Stimulated activated CD8-positive, alpha-beta memory T cell treated with anti-CD3 and anti-CD28 coated beads, Interleukin-4, amount 100 ng/mL, for 24 hours (primary cell): ENCODE results near the gene SH3BP4.
"Not testable (repeated sequence)": the region's sequence is repeated elsewhere in the genome, so short reads cannot be mapped to it uniquely, and the experiment has no call there.

Experiments used
- DNase-seq: peaks from one replicate; pipeline ENCODE4 v3.0.0-alpha.2; 2020; ENCODE audit warnings: low read depth

SH3BP4 gene

DNA sequence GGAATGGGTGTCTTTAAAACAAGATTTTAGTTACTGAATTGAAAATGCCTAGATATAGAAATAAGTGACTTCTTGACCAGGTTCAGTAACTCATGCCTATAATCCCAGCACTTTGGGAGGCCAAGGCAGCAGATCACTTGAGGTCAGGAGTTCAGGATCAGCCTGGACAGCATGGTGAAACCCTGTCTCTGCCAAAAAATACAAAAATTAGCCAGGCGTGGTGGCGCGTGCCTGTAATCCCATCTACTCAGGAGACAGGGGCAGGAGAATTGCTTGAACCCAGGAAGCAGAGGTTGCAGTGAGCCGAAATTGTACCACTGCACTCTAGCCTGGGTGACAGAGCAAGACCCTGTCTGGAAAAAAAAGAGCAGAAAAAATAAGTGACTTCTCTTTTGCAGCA, 68.3 kb downstream of the SH3BP4 start:
- not testable (repeated sequence) for DNase-seq

- no peak for DNase-seq
Measured at GRCh38 chr2:235021752-235022151, 69.9 kb downstream of the SH3BP4 start.

- no peak for DNase-seq
Measured at GRCh38 chr2:235024191-235024860, 72.5 kb downstream of the SH3BP4 start.

DNA sequence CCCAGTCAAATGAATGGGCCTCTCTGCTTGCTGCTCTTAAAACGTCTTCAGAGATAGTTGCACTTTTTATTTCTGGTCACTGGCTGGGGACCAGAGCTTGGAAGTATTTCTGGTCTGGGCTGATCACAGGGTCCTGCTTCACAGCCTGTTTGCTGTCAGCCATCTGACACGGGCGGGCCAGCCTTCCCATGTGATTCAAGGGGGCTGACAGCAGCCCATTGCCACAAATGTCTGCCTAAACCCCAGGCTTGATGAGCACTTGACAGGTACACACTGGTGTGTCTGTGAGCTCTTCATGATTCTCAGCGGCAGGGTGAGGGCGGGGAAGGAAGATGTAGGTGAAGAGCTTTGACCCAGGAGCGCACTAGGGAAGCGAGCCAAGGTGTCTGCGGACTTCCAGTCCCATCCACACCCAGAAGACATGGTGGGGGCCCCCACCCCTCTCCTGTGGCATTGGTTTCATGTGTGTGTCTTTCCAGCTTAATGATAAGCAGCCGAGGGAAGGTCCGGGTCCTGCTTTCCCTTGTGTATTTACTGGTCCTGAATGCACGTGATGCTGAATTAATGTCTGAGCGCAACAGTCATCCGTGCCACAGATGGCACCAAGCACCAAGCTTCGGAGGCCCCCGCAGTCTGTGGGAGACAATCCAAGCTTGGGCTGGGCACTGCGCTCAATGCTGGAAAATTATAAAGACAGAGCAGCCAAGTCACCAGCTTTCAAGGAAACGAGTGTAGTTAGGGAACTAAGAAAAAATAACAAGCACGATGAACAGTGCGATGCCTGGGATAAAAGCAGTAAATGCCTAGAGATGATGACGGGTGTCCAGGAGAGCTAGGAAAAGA, 73.3 kb downstream of the SH3BP4 start:
- no peak for DNase-seq

DNA sequence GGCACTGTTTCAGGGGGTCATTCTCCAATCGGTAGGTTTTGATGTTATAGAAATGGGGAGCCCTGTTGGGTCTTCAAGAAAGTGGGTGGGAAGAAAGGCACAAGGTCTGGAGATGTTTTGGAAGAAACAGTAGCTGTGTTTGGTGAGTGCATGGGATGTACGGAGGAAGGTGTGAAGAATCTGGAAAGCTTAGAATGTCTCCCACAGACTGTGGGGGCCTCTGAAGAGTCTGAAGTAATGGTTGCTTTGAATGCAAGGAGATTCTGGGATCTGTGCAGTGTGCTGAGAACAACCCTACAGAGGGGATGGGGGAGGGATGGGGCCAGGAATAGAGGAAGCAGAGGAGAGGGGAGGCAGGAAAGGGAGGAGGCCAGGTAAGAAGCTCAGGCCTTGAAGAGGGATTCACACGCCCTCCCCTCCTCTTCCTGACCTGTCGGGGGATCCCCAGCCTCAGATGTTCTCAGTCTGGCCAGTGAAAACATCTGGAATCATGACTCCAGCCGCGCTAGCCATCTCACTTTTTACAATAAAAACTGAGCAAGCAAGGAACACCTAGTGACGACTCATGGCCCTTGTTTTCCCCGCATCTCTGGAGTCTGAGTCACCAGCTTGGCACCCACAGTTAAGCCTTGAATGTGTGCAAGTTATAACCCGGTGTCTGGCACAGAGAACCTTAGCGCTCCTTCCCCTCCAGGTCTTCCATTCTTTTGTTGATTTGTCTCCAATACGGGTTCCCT, 74.2 kb downstream of the SH3BP4 start:
- DNase-seq = no peak

GRCh38 chr2:235026649-235027557, 75.1 kb downstream of the SH3BP4 start:
- no peak for DNase-seq

DNA sequence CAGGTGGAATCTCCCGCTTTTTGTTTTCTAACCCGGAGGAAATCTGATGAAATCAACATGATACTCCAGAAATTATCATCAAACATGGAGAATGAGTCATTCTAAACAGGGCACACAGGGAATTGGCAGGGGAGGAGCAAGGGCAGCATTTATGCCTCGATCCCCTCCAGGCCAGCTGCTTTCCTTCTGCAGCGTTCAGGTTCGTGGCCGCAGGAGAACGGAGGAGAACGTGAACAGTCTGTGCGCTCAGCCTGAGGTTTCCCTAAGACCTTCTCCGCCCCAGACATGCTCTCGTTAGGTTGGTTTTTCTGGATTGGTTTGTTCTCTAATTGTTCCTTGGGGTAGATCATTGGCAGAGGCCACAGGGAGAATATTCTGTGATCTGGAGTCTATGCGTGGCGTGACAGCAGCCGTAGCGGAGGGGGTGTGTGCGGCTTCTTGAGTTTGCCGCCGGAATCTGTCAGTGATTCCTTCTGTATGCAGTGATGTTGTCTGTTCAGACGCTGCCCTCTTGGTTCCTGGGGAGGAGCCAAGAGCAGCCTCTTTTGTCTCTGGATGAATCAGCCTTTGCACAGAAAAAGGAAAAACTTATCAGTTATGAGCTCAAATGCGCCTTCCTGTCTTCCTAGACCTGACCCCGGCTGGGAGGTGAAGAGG, 75.9 kb downstream of the SH3BP4 start:
- no peak for DNase-seq

DNA sequence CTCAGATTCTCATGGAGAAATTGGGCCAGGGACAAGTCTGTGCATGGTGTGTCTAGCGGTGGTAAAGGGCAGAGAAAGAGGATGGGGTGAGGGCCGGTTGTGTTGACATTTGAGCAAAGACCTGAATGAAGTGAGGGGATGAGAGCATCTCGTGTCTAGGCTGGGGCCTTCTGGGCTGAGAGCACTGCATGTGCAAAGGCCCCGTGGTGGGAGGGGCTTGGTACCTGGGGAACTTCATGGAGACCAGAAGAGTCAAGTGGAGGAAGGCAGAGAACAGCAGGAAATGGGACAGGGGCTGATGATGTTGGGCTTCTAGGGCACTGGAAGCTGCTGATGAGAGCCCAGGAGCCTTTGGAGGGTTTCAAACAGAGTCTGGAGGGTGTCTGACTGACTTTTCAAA, 76.8 kb downstream of the SH3BP4 start:
- no peak for DNase-seq

DNA sequence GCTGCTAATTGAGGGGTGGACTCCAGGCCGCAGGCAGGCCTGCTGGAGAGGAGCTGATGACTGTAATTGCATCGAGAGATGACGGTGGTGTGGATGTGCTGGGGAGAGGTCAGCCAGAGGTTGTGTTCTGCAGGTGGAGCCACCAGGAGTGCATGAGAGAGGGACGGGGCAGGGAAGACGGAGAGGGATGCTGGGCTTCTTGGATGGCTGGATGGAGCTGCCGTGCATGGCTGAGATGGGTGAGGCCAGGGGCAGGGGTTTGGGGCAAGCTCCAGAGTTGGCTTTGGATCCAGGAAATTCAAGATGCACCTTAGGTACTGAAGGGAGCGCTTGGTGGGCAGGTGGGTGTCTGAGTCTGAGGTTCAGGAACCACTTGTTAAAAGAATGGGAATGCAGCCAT, 77.2 kb downstream of the SH3BP4 start:
- no peak for DNase-seq

DNA sequence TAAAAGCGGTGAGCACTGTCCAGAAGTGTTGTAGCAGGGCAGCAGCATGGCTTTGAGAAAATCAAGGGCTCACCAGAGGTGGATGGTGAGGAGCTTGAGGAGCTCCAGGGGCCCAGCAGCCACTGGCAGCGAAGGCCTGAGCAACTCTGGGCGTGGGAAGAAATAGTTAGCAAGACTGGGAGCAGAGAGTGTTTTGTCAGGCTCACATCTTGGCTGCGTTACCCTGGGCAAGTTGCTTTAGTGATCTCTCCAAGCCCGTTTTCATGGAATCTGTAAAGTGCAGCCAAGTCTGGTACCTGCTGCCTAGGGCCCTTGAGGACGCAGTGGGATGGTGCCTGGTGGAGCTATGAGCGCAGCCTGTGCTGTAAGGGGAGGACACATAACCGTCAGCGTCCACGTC, 78.3 kb downstream of the SH3BP4 start:
- no peak for DNase-seq

DNA sequence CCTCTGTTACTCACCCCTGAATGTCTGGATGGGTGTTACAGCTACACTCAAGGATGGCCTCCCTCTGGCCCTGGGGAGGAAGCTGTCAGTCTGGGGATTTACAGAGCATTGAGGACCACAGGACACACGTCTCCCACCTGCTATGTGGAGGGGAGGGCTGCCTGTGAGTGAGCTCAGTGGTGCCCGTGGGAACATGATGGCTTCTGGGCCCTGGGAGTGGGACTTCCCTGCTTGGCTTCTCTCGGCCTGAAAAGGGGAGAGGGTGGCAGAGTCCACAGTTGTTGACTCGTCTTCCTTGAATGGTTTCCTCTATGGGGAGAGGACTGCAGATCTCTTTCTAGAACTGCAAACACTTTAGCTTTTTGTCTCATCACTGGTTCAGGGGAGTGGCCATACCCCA, 79.1 kb downstream of the SH3BP4 start:
- DNase-seq = no peak

GRCh38 chr2:235031686-235032373, 80.0 kb downstream of the SH3BP4 start:
- DNase-seq = no peak

GRCh38 chr2:235032466-235032865, 80.6 kb downstream of the SH3BP4 start:
- DNase-seq = no peak

- no peak for DNase-seq
Measured at GRCh38 chr2:235032949-235033348, 81.1 kb downstream of the SH3BP4 start.

GRCh38 chr2:235034265-235035118, 82.7 kb downstream of the SH3BP4 start:
- DNase-seq = no peak

DNA sequence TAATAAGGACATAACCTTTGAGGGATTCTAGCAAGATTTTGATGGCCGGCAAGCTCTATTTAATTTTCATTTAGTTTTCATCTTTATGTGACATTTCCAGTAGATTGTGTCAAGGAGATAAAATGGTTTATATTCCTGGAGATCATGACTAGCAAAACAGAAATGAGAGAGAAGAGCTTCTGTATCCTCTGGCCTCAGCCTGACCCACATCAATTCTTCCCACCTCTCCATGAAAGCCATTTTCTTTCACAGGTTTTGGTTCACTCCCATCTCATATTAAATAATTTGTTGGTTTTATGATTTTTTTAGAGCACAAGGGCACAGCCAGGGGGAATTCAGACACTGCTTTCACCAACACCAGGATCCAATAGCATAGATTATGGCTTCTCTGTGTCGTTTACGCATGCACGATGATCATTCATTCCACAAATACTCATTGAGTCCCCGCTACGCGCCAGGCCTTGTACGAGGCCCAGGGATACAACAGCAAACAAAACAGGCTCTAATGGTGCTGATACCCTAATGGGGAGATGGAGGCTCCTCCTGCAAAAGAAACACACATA, 85.9 kb downstream of the SH3BP4 start:
- no peak for DNase-seq

GRCh38 chr2:235041221-235041917, 89.6 kb downstream of the SH3BP4 start:
- DNase-seq = no peak

- DNase-seq = no peak
Measured at GRCh38 chr2:235041918-235042575, 90.2 kb downstream of the SH3BP4 start.
